ENCODE results near the gene E2F3. TPM values are rescaled to one million over a fixed set of nuclear protein-coding genes. Genes with fewer than 3 reads are reported as not detected.

The E2F3 gene
- total RNA-seq, 4 donors from 2014 or later: 2.2 to 16.3 (median 5.6) TPM

DNA sequence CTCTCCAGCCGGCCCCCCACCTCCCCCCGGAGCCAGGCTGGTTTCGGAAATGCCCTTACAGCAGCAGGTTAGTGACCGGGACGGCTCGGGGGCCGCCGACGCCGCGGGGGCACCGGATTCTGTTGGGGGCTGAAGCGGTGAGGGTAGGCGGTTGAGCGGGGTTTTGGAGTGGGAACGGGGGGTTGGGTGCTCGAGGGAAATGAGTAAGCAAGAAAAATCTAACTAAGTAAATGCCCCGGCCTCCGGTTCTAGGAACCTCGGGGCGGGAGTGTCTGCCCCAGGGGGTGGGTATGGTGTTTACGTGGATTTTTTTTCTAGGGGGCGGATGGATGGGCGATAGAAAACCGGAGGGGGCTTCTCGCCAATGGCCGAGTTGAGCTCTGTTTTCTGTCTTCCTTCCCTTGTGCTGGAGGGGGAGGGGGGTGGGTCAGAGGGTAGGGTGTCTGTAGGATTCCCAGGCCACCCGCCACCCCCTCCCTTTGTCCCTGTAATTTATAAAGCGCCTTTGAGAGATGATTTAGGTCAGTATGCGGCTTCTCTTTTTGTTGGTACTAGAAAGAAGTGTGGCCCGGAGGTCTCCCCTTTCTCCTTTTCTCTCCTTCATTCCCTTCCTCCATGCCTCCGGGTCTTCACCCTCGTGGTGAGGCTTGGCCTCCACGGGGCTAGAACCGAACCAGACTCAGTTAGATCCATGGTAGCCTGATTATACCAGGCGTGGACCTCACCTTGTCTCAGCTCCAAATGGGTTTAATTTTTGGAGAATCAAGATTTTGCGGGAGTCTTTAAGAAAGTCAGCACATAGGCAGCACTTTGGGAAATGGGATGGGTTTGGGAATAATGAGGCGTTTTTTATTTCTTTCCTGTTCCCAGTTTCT lies 2.3 kb downstream of the E2F3 start:
- Histone ChIP-seq H3K36me3 (no peaks in the 10 kb centered on the region), H3K27ac (peak overlapping the region; percentile 85 to 98 (median 89)), H3K4me1 (peaks cover 0 to 18% (median 6%) of the 10 kb centered on the region in 4 donors), H3K27me3 (no peaks in the 10 kb centered on the region), H3K4me3 (peak overlapping the region; percentile 69 to 94 (median 74)), H3K9me3 (no peaks in the 10 kb centered on the region)
- WGBS, 2 donors (ENCODE audit: low coverage in 1 of 2): 1 to 20% methylated on average over 1 to 33 of the region's 38 CpGs
- TF ChIP-seq POLR2AphosphoS5 (IDR thresholded peaks at IDR 0.05): no peak
- TF ChIP-seq, protein P1, sequence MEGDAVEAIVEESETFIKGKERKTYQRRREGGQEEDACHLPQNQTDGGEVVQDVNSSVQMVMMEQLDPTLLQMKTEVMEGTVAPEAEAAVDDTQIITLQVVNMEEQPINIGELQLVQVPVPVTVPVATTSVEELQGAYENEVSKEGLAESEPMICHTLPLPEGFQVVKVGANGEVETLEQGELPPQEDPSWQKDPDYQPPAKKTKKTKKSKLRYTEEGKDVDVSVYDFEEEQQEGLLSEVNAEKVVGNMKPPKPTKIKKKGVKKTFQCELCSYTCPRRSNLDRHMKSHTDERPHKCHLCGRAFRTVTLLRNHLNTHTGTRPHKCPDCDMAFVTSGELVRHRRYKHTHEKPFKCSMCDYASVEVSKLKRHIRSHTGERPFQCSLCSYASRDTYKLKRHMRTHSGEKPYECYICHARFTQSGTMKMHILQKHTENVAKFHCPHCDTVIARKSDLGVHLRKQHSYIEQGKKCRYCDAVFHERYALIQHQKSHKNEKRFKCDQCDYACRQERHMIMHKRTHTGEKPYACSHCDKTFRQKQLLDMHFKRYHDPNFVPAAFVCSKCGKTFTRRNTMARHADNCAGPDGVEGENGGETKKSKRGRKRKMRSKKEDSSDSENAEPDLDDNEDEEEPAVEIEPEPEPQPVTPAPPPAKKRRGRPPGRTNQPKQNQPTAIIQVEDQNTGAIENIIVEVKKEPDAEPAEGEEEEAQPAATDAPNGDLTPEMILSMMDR (IDR thresholded peaks at IDR 0.05): no peak
- no peak for TF ChIP-seq EP300 (IDR thresholded peaks at IDR 0.05; ENCODE audit: low read depth)
- no peak for TF ChIP-seq POLR2A (IDR thresholded peaks at IDR 0.05)
- peak; percentile 22 for DNase-seq
- intact Hi-C loops (cut with DNase I; ENCODE audit: low total_unique reads): loop anchor here (10.0 kb wide), 2 partner anchors 121 to 289 kb away; no protein-coding TSS in a partner anchor
- in situ Hi-C loops (cut with MboI; ENCODE audit: low pct_ligation_motif_present in 1 of 4, low pct_unique_long_range_greater_than_20kb in 1 of 4, low sequenced_read_pairs in 3 of 4): no loop called here

DNA sequence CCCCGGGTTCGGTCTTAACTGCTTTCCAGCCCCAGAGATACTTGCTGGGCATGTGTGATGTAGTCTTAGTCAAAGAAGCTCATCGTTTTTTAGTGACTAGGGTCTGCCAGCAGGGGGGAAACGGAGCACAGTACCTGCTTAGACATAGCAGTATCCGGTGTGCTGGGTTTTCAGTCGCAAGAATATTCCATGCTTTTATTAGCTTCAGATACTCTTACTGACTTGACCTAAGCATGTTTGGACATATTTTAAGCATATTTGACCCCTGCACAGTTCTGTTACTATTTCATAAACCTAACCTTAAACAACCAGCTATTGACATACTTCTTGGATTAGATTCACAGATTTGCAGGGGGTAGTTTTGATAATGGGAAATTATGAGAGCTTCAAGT lies 3.0 kb downstream of the E2F3 start:
- intact Hi-C loops (cut with DNase I; ENCODE audit: low total_unique reads): loop anchor here (10.0 kb wide), 2 partner anchors 120 to 290 kb away; no protein-coding TSS in a partner anchor

DNA sequence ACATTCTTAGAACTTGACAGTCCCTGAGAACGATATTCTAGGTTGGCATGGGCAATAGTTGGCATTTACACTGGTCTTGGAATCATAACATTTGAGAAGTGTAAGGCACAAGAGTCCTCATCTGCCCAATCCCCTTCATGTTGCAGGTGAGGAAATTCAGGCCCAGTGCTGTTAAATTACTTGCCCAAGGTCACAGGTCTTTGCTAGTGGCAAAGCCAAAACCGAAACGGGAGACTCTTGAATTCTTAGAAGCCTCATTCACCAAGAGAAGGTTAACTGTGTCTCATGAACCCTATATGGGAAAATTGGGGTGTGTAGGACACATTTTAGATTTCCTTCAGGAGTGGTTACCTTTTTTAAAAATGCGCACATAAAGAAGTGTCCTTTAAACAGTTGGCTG lies 7.2 kb downstream of the E2F3 start:
- 84 to 90% methylated on average over 2 to 4 of the region's 4 CpGs for WGBS, 2 donors (ENCODE audit: low coverage in 1 of 2)
- intact Hi-C loops (cut with DNase I; ENCODE audit: low total_unique reads): loop anchor here (10.0 kb wide), 2 partner anchors 116 to 294 kb away; no protein-coding TSS in a partner anchor
- in situ Hi-C loops (cut with MboI; ENCODE audit: low pct_ligation_motif_present in 1 of 4, low pct_unique_long_range_greater_than_20kb in 1 of 4, low sequenced_read_pairs in 3 of 4): no loop called here

More for the DNA sequence above, 3.0 kb downstream of the E2F3 start:
- WGBS, 2 donors (ENCODE audit: low coverage in 1 of 2): 1 to 9% methylated on average over 5 to 6 of the region's 6 CpGs
- H3K27me3 ChIP-seq: no peaks in the 10 kb centered on the region
- no peaks in the 10 kb centered on the region for H3K9me3 ChIP-seq
- peak overlapping the region; percentile 85 to 98 (median 89) for H3K27ac ChIP-seq
- TF ChIP-seq, protein P1 (IDR thresholded peaks at IDR 0.05): peak; percentile 35 to 61 (median 42)
- TF ChIP-seq EP300 (IDR thresholded peaks at IDR 0.05; ENCODE audit: low read depth): no peak
- TF ChIP-seq POLR2AphosphoS5 (IDR thresholded peaks at IDR 0.05): no peak
- no peak for TF ChIP-seq POLR2A (IDR thresholded peaks at IDR 0.05)
- H3K36me3 ChIP-seq: no peaks in the 10 kb centered on the region
- H3K4me3 ChIP-seq: peak overlapping the region in 3 of 4 donors; percentile 69 to 94 (median 71)
- DNase-seq: peak; percentile 64
- H3K4me1 ChIP-seq: peaks cover 0 to 18% (median 6%) of the 10 kb centered on the region in 4 donors
- in situ Hi-C loops (cut with MboI; ENCODE audit: low pct_ligation_motif_present in 1 of 4, low pct_unique_long_range_greater_than_20kb in 1 of 4, low sequenced_read_pairs in 3 of 4): no loop called here

More for the DNA sequence above, 7.2 kb downstream of the E2F3 start:
- H3K9me3 ChIP-seq: no peaks in the 10 kb centered on the region
- H3K36me3 ChIP-seq: no peaks in the 10 kb centered on the region
- peak overlapping the region in 1 of 4 donors; percentile 52 for H3K27ac ChIP-seq
- no peaks in the 10 kb centered on the region for H3K27me3 ChIP-seq
- DNase-seq: no peak
- H3K4me3 ChIP-seq: no peak overlapping the region
- TF ChIP-seq POLR2AphosphoS5 (IDR thresholded peaks at IDR 0.05) (no peak), POLR2A (IDR thresholded peaks at IDR 0.05) (no peak), EP300 (IDR thresholded peaks at IDR 0.05; ENCODE audit: low read depth) (no peak)
- TF ChIP-seq, protein P1 (IDR thresholded peaks at IDR 0.05): no peak
- peaks cover 0 to 14% (median 0%) of the 10 kb centered on the region in 4 donors for H3K4me1 ChIP-seq

All from transverse colon (tissue), 4 donors.